ENCODE results near the gene GSTO1.

DNA sequence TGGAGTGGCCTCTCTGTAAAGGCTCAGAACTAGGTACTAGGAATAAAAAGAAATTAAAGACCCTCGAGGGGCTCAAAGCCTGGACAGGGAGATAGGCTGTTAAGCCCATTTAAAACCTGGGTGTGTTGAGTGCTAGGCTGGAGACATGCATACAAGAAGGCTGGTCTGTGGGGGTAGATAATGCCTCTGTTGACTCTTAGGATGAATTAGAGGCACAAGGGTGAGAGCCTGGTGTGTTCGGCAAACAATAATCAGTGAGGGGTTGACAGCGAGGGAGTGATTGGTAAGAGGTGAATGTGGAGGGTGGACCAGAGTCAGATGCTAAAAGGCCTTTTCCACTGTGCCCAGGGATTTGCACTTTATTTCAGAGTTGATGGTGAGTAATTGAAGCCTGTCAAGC, 27.0 kb downstream of the GSTO1 start:
- TF ChIP-seq, protein P1, sequence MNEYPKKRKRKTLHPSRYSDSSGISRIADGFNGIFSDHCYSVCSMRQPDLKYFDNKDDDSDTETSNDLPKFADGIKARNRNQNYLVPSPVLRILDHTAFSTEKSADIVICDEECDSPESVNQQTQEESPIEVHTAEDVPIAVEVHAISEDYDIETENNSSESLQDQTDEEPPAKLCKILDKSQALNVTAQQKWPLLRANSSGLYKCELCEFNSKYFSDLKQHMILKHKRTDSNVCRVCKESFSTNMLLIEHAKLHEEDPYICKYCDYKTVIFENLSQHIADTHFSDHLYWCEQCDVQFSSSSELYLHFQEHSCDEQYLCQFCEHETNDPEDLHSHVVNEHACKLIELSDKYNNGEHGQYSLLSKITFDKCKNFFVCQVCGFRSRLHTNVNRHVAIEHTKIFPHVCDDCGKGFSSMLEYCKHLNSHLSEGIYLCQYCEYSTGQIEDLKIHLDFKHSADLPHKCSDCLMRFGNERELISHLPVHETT (CRISPR knock-in tag; conservative IDR thresholded peaks at IDR 0.05), result no peak
- TF ChIP-seq, protein P2, sequence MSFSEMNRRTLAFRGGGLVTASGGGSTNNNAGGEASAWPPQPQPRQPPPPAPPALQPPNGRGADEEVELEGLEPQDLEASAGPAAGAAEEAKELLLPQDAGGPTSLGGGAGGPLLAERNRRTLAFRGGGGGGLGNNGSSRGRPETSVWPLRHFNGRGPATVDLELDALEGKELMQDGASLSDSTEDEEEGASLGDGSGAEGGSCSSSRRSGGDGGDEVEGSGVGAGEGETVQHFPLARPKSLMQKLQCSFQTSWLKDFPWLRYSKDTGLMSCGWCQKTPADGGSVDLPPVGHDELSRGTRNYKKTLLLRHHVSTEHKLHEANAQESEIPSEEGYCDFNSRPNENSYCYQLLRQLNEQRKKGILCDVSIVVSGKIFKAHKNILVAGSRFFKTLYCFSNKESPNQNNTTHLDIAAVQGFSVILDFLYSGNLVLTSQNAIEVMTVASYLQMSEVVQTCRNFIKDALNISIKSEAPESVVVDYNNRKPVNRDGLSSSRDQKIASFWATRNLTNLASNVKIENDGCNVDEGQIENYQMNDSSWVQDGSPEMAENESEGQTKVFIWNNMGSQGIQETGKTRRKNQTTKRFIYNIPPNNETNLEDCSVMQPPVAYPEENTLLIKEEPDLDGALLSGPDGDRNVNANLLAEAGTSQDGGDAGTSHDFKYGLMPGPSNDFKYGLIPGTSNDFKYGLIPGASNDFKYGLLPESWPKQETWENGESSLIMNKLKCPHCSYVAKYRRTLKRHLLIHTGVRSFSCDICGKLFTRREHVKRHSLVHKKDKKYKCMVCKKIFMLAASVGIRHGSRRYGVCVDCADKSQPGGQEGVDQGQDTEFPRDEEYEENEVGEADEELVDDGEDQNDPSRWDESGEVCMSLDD (CRISPR knock-in tag; IDR thresholded peaks at IDR 0.05; ENCODE audit: borderline replicate concordance), result no peak
- TF ChIP-seq ZC3H13 (CRISPR knock-in tag; IDR thresholded peaks at IDR 0.05), result no peak
- TF ChIP-seq CHD2 (IDR thresholded peaks at IDR 0.05; ENCODE audit: low read depth, low read length), result no peak
- TF ChIP-seq, protein P3, sequence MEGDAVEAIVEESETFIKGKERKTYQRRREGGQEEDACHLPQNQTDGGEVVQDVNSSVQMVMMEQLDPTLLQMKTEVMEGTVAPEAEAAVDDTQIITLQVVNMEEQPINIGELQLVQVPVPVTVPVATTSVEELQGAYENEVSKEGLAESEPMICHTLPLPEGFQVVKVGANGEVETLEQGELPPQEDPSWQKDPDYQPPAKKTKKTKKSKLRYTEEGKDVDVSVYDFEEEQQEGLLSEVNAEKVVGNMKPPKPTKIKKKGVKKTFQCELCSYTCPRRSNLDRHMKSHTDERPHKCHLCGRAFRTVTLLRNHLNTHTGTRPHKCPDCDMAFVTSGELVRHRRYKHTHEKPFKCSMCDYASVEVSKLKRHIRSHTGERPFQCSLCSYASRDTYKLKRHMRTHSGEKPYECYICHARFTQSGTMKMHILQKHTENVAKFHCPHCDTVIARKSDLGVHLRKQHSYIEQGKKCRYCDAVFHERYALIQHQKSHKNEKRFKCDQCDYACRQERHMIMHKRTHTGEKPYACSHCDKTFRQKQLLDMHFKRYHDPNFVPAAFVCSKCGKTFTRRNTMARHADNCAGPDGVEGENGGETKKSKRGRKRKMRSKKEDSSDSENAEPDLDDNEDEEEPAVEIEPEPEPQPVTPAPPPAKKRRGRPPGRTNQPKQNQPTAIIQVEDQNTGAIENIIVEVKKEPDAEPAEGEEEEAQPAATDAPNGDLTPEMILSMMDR (CRISPR knock-in tag; IDR thresholded peaks at IDR 0.05), result no peak
- TF ChIP-seq ZNF335 (CRISPR knock-in tag; IDR thresholded peaks at IDR 0.05), result no peak
- TF ChIP-seq SMAD1 (CRISPR knock-in tag; IDR thresholded peaks at IDR 0.05; ENCODE audit: borderline replicate concordance, low read depth), result no peak
- no peak for TF ChIP-seq EHMT2 (IDR thresholded peaks at IDR 0.05; ENCODE audit: borderline replicate concordance, low read depth, low read length)

All from HepG2 (cell line).